Body of pancreas (tissue), 4 donors: ENCODE data around the gene SLC35G1.

Experiments
- POLR2A ChIP-seq, 3 donors: fragments of 450-650 bp; IDR thresholded peaks; one replicate each; pipeline ENCODE4 v1.6.1; 2016; ENCODE audit warnings: antibody characterized with exemption in 3 of 3, mild to moderate bottlenecking in 2 of 3
- TF ChIP-seq, protein P1 (sequence below), 7 experiments: fragments of 450-650 bp in 4 of 7; fragments of 200-600 bp in 3 of 7; sonication (generic) in 3 of 7; IDR thresholded peaks; one replicate each; pipeline ENCODE4 v1.5.1; 2016 to 2019; ENCODE audit warnings: antibody characterized with exemption in 7 of 7

DNA sequence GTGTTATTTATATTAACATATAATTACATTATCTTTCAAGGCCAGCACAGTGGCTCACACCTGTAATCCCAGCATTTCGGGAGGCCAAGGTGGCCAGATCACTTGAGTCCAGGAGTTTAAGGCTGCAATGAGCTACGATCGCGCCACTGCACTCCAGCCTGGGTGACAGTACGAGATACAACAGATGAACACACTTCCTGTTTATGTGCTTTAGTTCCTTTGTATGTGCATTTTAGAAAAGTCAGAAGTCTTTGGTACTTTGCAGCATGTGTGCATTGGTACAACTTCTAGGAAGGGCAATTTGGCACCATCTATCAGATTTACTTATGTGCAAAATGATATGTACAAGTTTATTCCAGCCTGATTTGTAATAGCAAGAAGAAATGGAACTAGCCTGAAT is 13.3 kb downstream of the SLC35G1 start:
- TF ChIP-seq, protein P1, sequence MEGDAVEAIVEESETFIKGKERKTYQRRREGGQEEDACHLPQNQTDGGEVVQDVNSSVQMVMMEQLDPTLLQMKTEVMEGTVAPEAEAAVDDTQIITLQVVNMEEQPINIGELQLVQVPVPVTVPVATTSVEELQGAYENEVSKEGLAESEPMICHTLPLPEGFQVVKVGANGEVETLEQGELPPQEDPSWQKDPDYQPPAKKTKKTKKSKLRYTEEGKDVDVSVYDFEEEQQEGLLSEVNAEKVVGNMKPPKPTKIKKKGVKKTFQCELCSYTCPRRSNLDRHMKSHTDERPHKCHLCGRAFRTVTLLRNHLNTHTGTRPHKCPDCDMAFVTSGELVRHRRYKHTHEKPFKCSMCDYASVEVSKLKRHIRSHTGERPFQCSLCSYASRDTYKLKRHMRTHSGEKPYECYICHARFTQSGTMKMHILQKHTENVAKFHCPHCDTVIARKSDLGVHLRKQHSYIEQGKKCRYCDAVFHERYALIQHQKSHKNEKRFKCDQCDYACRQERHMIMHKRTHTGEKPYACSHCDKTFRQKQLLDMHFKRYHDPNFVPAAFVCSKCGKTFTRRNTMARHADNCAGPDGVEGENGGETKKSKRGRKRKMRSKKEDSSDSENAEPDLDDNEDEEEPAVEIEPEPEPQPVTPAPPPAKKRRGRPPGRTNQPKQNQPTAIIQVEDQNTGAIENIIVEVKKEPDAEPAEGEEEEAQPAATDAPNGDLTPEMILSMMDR (IDR thresholded peaks at IDR 0.05), result no peak
- TF ChIP-seq POLR2A (IDR thresholded peaks at IDR 0.05), result no peak
